ENCODE results near the gene KIRREL3.

Gene KIRREL3

GRCh38 chr11:126645186-126645585 is 355.4 kb downstream of the KIRREL3 start:
- H3K27ac ChIP-seq (ENCODE audit: low read length): no peak overlapping the region
- H3K27me3 ChIP-seq (ENCODE audit: control insufficient read depth, insufficient read depth, low read length): no peaks in the 10 kb centered on the region
- no peaks in the 10 kb centered on the region for H3K36me3 ChIP-seq (ENCODE audit: control insufficient read depth, low read depth, low read length)

GRCh38 chr11:126640186-126640585 is 360.4 kb downstream of the KIRREL3 start:
- Histone ChIP-seq H3K4me1 (ENCODE audit: control insufficient read depth, low read depth, low read length) (peaks cover 10% of the 10 kb centered on the region), H3K27ac (ENCODE audit: low read length) (no peak overlapping the region), H3K9me3 (ENCODE audit: control insufficient read depth, low read depth, low read length) (no peaks in the 10 kb centered on the region), H3K36me3 (ENCODE audit: control insufficient read depth, low read depth, low read length) (no peaks in the 10 kb centered on the region), H3K27me3 (ENCODE audit: control insufficient read depth, insufficient read depth, low read length) (no peaks in the 10 kb centered on the region), H3K9ac (ENCODE audit: low read length) (no peak overlapping the region), H3K4me3 (ENCODE audit: low read length) (no peak overlapping the region)

More at GRCh38 chr11:126645186-126645585, 355.4 kb downstream of the KIRREL3 start:
- H3K9ac ChIP-seq (ENCODE audit: low read length): no peak overlapping the region
- H3K4me1 ChIP-seq (ENCODE audit: control insufficient read depth, low read depth, low read length): peaks cover 5% of the 10 kb centered on the region
- H3K9me3 ChIP-seq (ENCODE audit: control insufficient read depth, low read depth, low read length): no peaks in the 10 kb centered on the region
- no peak overlapping the region for H3K4me3 ChIP-seq (ENCODE audit: low read length)

- H3K27me3 ChIP-seq (ENCODE audit: control insufficient read depth, insufficient read depth, low read length): no peaks in the 10 kb centered on the region
- H3K36me3 ChIP-seq (ENCODE audit: control insufficient read depth, low read depth, low read length): no peaks in the 10 kb centered on the region
- peaks cover 10% of the 10 kb centered on the region for H3K4me1 ChIP-seq (ENCODE audit: control insufficient read depth, low read depth, low read length)
- H3K9ac ChIP-seq (ENCODE audit: low read length): no peak overlapping the region
- H3K9me3 ChIP-seq (ENCODE audit: control insufficient read depth, low read depth, low read length): no peaks in the 10 kb centered on the region
- no peak overlapping the region for H3K27ac ChIP-seq (ENCODE audit: low read length)
- H3K4me3 ChIP-seq (ENCODE audit: low read length): no peak overlapping the region
These were observed 360.9 kb downstream of the KIRREL3 start for GRCh38 chr11:126639692-126640091.

GRCh38 chr11:126638648-126639047 is 361.9 kb downstream of the KIRREL3 start:
- peaks cover 10% of the 10 kb centered on the region for H3K4me1 ChIP-seq (ENCODE audit: control insufficient read depth, low read depth, low read length)
- no peak overlapping the region for H3K27ac ChIP-seq (ENCODE audit: low read length)
- no peaks in the 10 kb centered on the region for H3K27me3 ChIP-seq (ENCODE audit: control insufficient read depth, insufficient read depth, low read length)
- no peaks in the 10 kb centered on the region for H3K9me3 ChIP-seq (ENCODE audit: control insufficient read depth, low read depth, low read length)
- H3K9ac ChIP-seq (ENCODE audit: low read length): no peak overlapping the region
- no peak overlapping the region for H3K4me3 ChIP-seq (ENCODE audit: low read length)
- no peaks in the 10 kb centered on the region for H3K36me3 ChIP-seq (ENCODE audit: control insufficient read depth, low read depth, low read length)

- Histone ChIP-seq H3K36me3 (ENCODE audit: control insufficient read depth, low read depth, low read length) (no peaks in the 10 kb centered on the region), H3K4me3 (ENCODE audit: low read length) (no peak overlapping the region), H3K27me3 (ENCODE audit: control insufficient read depth, insufficient read depth, low read length) (no peaks in the 10 kb centered on the region), H3K9me3 (ENCODE audit: control insufficient read depth, low read depth, low read length) (no peaks in the 10 kb centered on the region), H3K9ac (ENCODE audit: low read length) (no peak overlapping the region), H3K4me1 (ENCODE audit: control insufficient read depth, low read depth, low read length) (peaks cover 13% of the 10 kb centered on the region), H3K27ac (ENCODE audit: low read length) (no peak overlapping the region)
These were observed 362.8 kb downstream of the KIRREL3 start for GRCh38 chr11:126637795-126638175.

GRCh38 chr11:126636911-126637794 is 363.4 kb downstream of the KIRREL3 start:
- H3K4me1 ChIP-seq (ENCODE audit: control insufficient read depth, low read depth, low read length): peaks cover 13% of the 10 kb centered on the region
- no peaks in the 10 kb centered on the region for H3K27me3 ChIP-seq (ENCODE audit: control insufficient read depth, insufficient read depth, low read length)
- no peaks in the 10 kb centered on the region for H3K9me3 ChIP-seq (ENCODE audit: control insufficient read depth, low read depth, low read length)
- H3K9ac ChIP-seq (ENCODE audit: low read length): no peak overlapping the region
- no peak overlapping the region for H3K4me3 ChIP-seq (ENCODE audit: low read length)
- no peaks in the 10 kb centered on the region for H3K36me3 ChIP-seq (ENCODE audit: control insufficient read depth, low read depth, low read length)
- no peak overlapping the region for H3K27ac ChIP-seq (ENCODE audit: low read length)

- no peaks in the 10 kb centered on the region for H3K36me3 ChIP-seq (ENCODE audit: control insufficient read depth, low read depth, low read length)
- H3K27me3 ChIP-seq (ENCODE audit: control insufficient read depth, insufficient read depth, low read length): no peaks in the 10 kb centered on the region
- H3K4me1 ChIP-seq (ENCODE audit: control insufficient read depth, low read depth, low read length): peaks cover 13% of the 10 kb centered on the region
- H3K27ac ChIP-seq (ENCODE audit: low read length): no peak overlapping the region
- no peak overlapping the region for H3K9ac ChIP-seq (ENCODE audit: low read length)
- H3K9me3 ChIP-seq (ENCODE audit: control insufficient read depth, low read depth, low read length): no peaks in the 10 kb centered on the region
- H3K4me3 ChIP-seq (ENCODE audit: low read length): no peak overlapping the region
These were observed 365.1 kb downstream of the KIRREL3 start for GRCh38 chr11:126635511-126635910.

- Histone ChIP-seq H3K36me3 (ENCODE audit: control insufficient read depth, low read depth, low read length) (no peaks in the 10 kb centered on the region), H3K4me1 (ENCODE audit: control insufficient read depth, low read depth, low read length) (peaks cover 13% of the 10 kb centered on the region), H3K4me3 (ENCODE audit: low read length) (no peak overlapping the region), H3K9ac (ENCODE audit: low read length) (no peak overlapping the region), H3K27me3 (ENCODE audit: control insufficient read depth, insufficient read depth, low read length) (no peaks in the 10 kb centered on the region), H3K9me3 (ENCODE audit: control insufficient read depth, low read depth, low read length) (no peaks in the 10 kb centered on the region), H3K27ac (ENCODE audit: low read length) (no peak overlapping the region)
These were observed 365.6 kb downstream of the KIRREL3 start for GRCh38 chr11:126634963-126635362.

GRCh38 chr11:126633330-126633729 is 367.2 kb downstream of the KIRREL3 start:
- Histone ChIP-seq H3K4me3 (ENCODE audit: low read length) (no peak overlapping the region), H3K9me3 (ENCODE audit: control insufficient read depth, low read depth, low read length) (no peaks in the 10 kb centered on the region), H3K27ac (ENCODE audit: low read length) (no peak overlapping the region), H3K4me1 (ENCODE audit: control insufficient read depth, low read depth, low read length) (peaks cover 12% of the 10 kb centered on the region), H3K36me3 (ENCODE audit: control insufficient read depth, low read depth, low read length) (no peaks in the 10 kb centered on the region), H3K27me3 (ENCODE audit: control insufficient read depth, insufficient read depth, low read length) (no peaks in the 10 kb centered on the region), H3K9ac (ENCODE audit: low read length) (no peak overlapping the region)

- Histone ChIP-seq H3K9ac (ENCODE audit: low read length) (no peak overlapping the region), H3K9me3 (ENCODE audit: control insufficient read depth, low read depth, low read length) (no peaks in the 10 kb centered on the region), H3K27me3 (ENCODE audit: control insufficient read depth, insufficient read depth, low read length) (no peaks in the 10 kb centered on the region), H3K27ac (ENCODE audit: low read length) (no peak overlapping the region), H3K4me3 (ENCODE audit: low read length) (no peak overlapping the region), H3K4me1 (ENCODE audit: control insufficient read depth, low read depth, low read length) (peaks cover 3% of the 10 kb centered on the region), H3K36me3 (ENCODE audit: control insufficient read depth, low read depth, low read length) (no peaks in the 10 kb centered on the region)
These were observed 369.4 kb downstream of the KIRREL3 start for GRCh38 chr11:126630893-126631798.

GRCh38 chr11:126630488-126630887 is 370.1 kb downstream of the KIRREL3 start:
- Histone ChIP-seq H3K4me3 (ENCODE audit: low read length) (no peak overlapping the region), H3K36me3 (ENCODE audit: control insufficient read depth, low read depth, low read length) (no peaks in the 10 kb centered on the region), H3K27ac (ENCODE audit: low read length) (no peak overlapping the region), H3K27me3 (ENCODE audit: control insufficient read depth, insufficient read depth, low read length) (no peaks in the 10 kb centered on the region), H3K4me1 (ENCODE audit: control insufficient read depth, low read depth, low read length) (peaks cover 3% of the 10 kb centered on the region), H3K9me3 (ENCODE audit: control insufficient read depth, low read depth, low read length) (no peaks in the 10 kb centered on the region), H3K9ac (ENCODE audit: low read length) (no peak overlapping the region)
